ENCODE measurements around the gene TGFA.

Gene TGFA

DNA sequence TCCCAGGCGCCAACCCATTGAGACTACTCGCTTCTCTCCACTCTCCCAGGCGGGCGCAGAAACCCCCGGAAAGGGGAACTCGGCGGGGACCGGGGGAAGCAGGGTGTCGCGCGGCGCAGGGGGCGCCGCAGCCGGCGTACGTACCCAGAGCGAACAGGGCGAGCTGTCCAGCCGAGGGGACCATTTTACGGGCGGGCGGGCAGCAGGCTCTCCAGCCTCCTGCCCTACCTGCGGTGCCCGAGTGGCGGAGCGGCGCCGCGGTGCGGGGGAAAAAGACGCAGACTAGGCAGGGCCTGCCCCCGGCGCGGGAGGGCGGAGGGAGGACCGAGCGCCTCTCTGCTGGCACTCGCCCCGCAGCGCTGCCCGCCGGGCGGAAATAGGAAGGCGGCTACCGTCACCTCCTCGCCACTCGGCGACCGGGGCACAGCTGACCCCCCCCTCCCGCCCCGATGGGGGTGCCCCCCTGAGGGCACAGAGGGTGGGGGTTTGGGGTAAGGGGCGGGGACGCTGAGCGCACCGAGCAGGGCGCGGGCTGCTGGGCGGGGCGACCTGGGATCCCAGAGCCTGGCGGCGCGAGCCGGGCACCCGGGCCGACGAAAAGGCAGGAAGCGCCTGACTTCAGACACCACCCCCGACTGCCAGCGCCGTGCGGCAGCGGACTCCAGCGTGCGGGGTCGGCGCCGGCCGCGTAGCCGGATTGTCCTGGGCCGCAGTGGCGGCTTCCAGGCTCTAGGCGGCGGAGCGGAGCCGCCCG, at the start of gene TGFA:
Gene TGFA (minus strand): TSS at position 243 of the 754 bp plus-strand sequence. CDS start 59 bp downstream, at position 184.
- DNase-seq, result peak; percentile 79

- no peak for DNase-seq
Measured at GRCh38 chr2:70603066-70603465, 49.4 kb upstream of the TGFA start.

DNA sequence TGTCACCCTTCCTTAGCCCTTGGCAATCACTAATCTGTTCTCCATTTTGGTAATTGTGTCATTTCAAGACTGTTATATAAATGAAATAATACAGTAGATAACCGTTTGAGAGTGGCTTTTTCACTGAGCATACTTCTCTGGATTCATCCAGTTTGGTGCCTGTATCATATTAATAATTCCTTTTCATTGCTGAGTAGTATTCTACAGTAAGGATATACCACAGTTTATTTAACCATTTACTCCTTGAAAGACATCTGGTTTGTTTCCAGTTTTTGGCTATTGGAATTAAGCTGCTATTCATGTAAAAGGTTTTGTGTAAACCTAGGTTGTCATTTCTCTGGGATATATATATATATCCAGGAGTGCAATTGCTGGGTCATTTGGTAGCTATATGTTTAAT, 44.6 kb upstream of the TGFA start:
- no peak for DNase-seq

- peak; percentile 58 for DNase-seq
Measured at GRCh38 chr2:70596739-70597138, 43.1 kb upstream of the TGFA start.

GRCh38 chr2:70596293-70596692, 42.7 kb upstream of the TGFA start:
- no peak for DNase-seq

- DNase-seq, result no peak
Measured at GRCh38 chr2:70583091-70583490, 29.5 kb upstream of the TGFA start.

DNA sequence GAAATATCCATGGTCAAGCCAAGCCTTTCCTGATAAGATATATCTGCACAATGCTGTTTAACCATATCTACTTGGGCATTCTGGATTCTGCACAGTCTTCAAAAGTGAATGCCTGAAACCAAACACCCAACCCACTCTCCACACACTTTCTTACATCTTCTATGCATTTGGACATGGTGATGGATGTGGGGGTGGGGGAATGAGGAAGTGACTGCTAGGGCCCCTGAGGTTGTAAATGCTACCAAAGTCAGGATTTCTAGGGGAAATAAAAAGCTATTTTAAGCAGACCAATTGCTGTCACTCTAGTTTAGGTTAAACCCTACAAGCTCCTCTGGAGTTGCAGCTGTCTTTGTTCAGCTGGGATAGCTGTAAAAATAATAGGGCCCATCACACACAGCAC, 26.7 kb upstream of the TGFA start:
- no peak for DNase-seq

DNA sequence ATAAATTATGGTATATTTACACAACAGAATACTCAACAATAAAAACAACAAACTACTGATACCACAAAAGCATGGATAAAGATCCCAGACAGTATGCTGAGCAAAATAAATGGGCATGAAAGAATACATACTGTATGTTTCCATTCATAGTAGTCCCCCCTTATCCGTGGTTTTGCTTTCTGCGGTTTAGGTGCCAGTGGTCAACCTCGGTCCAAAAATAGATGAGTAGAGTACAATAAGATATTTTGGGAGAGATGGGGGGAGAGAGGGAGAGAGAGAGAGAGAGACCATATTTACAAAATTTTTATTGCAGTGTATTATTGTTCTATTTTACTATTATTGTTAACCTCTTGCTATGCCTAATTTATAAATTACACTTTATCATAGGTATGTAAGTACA, 21.0 kb upstream of the TGFA start:
- no peak for DNase-seq

GRCh38 chr2:70574109-70574508, 20.5 kb upstream of the TGFA start:
- DNase-seq, result no peak

GRCh38 chr2:70570041-70570661, 16.5 kb upstream of the TGFA start:
- peak; percentile 63 for DNase-seq

DNA sequence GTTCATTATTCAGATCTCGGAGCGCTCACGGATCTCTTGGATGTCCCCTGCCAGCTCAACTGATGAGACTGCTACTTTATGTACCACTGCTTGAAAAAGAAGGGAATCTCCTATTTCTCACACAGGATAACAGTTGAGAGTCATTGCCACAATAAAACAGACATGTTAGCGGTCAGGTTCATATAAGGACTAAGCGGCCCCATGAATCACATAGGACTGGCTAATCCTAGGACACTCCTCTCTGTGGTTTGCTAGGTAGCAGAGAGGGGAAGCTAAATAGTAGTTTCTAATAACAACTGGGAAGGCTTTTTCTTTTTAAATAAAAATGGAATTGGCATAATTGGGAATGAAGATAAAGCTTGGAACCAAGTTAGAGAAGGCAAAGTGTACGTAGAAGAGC, 15.9 kb upstream of the TGFA start:
- no peak for DNase-seq

GRCh38 chr2:70566906-70567305, 13.3 kb upstream of the TGFA start:
- DNase-seq, result no peak

GRCh38 chr2:70566464-70566863, 12.8 kb upstream of the TGFA start:
- DNase-seq, result no peak

DNA sequence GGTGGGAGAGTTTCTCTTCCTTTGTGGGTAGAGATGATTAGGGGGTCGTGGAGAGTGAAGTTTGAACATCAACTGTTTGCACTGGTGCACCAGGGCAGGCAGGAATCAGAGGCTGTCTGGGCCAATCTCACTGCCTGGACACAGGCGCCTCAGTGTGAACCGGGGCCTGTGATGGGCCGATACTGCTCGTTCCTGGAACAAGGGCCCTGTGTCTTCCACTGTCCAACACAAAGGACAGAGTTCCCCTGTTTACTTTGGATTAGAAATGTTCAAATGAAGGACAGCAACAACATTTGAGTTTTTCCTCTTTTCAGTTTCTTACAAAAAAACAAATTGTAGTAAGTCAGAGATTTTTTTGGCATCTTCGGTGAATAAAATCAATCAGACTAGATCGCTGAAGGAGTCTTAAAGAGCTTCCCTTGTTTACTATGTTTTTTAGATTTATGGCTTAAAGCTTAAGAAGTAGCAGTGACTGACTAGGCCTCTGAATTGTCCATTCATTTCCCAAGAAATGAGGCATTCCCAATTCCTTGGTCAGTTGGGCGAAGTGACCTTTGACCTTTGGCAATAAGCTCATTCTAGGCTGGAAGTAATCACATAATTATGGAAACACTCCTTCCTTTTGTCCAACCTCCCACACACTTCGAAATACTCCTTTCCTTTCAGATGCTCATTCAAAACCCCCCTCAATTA, 11.6 kb upstream of the TGFA start:
- no peak for DNase-seq

DNA sequence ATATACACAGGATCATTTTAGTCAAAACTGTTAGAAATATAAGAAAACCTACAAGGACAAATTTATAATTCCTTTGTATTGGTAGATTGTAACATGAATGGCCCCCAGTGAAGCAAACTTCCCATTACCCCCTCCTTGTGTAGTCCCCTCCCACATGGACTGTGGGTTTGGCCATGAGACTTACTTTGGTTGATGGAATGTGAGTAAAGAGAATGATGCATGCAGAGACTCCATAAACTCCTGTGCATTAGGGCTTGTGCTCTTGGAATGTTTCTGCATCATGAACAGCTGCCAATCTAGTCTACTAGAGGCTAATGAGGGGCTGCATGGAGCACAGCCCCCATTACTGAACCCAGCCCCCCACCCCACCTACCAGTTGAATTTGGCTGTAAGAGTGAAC, 8.3 kb upstream of the TGFA start:
- peak; percentile 48 for DNase-seq

DNA sequence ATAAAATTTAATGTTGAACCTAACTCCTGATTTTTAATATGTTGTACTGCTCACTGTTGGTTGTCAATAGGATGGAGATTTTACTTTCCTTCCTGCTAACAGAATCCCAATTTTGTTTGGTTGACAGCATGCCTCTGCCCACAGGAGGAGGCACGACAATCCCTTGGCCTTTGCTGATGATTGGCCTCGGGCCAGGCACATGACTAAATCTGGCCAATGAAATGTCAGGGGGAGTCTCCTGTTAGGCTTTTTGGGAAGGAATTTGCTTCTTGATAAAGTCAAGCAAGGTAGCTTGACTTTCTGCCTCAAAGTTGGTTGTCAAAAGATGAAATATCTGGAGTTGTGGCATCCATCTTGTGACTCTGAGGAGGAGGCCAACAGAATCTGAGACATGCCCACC, 6.8 kb upstream of the TGFA start:
- DNase-seq, result no peak

GRCh38 chr2:70560040-70560439, 6.4 kb upstream of the TGFA start:
- DNase-seq, result no peak

DNA sequence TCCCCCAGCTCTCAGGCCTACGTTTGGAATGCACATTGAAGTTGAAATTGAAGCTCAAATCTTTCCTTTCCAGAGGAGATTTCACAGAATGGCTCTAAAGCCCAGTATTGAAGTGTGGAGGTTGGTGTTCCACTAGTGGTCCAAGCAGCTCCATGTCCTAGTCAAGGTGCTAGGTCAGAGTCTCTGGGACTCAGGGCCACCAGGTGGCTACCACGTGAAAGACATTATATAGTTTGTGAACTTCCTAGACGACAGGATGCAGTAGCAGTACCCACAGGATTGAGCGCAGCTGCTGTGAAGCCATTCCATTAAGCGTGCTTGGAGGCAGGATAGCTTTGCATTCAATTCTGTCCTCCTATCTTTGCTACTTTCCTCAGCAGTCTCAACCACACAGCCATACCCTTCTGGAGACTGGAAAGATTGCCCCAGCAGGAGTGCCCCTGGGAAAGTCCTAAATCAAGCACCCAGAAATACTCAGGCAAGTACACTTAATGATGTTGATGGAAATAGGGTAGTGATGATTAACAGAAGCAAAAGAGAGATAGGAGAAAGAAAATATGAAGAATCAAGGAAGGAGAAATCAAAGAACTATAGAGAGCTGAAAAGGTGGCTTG, 4.7 kb upstream of the TGFA start:
- DNase-seq, result no peak

- peak; percentile 13 for DNase-seq
Measured at GRCh38 chr2:70557171-70557838, 3.7 kb upstream of the TGFA start.

- DNase-seq, result no peak
Measured at GRCh38 chr2:70556608-70557007, 3.0 kb upstream of the TGFA start.

- no peak for DNase-seq
Measured at GRCh38 chr2:70554338-70554892, 789 bp upstream of the TGFA start.

DNA sequence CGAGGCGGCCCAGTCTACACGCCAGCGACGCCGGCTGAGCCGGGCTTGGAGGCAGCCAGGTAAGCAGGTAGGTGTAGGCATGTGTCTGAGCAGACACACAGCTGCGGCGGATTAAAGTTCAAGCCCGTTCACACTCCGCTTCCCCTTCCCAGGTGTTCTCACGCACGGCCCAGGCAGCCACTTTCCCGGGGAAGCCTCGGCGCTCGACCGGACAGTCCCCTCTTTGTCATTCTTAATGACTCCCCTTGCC, 367 bp downstream of the TGFA start:
- no peak for DNase-seq

Data from kidney glomerular epithelial cell (primary cell).